Fibroblast of villous mesenchyme (primary cell): ENCODE data around the gene CANT1. TPM values are rescaled to one million over a fixed set of nuclear protein-coding genes. Genes with fewer than 3 reads are reported as not detected.

Experiments used
- DNase-seq: peaks from one replicate; pipeline ENCODE4 v3.0.0-alpha.2; 2010; ENCODE audit warnings: low read depth
- H3K4me3 ChIP-seq: 2 replicates; pipeline ENCODE4 v1.5.1; 2011; ENCODE audit warnings: low read depth, mild to moderate bottlenecking, low read length
- total RNA-seq: library from RNA; depleted of rRNA; stranded (reverse); fragments of >200 nt; gene quantifications from 2 replicates; pipeline ENCODE4 v1.2.3, GENCODE V29; 2012
- TF ChIP-seq, protein P1 (sequence below): IDR thresholded peaks from 2 replicates; pipeline ENCODE4 v1.5.1; 2012; ENCODE audit warnings: low read depth, mild to moderate bottlenecking, low read length; ENCODE audit not compliant: insufficient read depth

The CANT1 gene
- total RNA-seq, 1 donor: 63.9 TPM

DNA sequence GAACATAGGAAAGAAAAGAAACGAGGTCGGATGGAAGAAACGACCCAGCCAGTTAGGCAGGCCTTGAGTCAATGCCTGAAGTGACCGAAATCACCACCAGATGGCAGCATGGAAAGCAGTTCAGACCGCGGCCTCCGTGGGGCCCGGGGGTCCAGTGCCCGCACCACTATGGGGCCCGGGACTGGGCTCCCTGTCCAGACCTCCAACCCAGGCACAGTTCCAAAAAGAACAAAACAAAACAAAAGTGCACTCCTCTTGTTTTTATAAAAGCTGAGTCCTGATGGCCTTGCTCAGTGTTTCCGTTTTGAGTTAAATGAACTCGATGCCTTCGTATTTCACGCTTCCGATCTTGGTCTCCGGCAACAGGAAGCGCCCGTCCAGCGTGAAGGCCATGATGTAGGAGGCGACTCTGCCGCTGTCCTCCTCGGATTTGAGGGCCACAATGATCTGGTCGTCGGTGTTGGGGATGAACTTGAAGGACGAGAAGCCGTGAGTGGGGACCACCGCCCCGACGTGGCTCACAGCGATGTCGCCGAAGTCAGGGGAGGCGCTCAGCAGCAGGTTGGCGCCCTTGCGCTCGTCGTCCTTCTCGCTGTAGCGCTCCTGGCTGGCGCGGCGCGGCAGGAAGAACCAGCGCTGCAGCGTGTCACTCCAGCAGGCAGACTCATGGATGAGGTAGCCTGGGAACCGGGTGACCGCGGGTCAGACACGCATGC is 16.2 kb downstream of the CANT1 start:
- DNase-seq: peak; percentile 54
- TF ChIP-seq, protein P1, sequence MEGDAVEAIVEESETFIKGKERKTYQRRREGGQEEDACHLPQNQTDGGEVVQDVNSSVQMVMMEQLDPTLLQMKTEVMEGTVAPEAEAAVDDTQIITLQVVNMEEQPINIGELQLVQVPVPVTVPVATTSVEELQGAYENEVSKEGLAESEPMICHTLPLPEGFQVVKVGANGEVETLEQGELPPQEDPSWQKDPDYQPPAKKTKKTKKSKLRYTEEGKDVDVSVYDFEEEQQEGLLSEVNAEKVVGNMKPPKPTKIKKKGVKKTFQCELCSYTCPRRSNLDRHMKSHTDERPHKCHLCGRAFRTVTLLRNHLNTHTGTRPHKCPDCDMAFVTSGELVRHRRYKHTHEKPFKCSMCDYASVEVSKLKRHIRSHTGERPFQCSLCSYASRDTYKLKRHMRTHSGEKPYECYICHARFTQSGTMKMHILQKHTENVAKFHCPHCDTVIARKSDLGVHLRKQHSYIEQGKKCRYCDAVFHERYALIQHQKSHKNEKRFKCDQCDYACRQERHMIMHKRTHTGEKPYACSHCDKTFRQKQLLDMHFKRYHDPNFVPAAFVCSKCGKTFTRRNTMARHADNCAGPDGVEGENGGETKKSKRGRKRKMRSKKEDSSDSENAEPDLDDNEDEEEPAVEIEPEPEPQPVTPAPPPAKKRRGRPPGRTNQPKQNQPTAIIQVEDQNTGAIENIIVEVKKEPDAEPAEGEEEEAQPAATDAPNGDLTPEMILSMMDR: peak; percentile 75

DNA sequence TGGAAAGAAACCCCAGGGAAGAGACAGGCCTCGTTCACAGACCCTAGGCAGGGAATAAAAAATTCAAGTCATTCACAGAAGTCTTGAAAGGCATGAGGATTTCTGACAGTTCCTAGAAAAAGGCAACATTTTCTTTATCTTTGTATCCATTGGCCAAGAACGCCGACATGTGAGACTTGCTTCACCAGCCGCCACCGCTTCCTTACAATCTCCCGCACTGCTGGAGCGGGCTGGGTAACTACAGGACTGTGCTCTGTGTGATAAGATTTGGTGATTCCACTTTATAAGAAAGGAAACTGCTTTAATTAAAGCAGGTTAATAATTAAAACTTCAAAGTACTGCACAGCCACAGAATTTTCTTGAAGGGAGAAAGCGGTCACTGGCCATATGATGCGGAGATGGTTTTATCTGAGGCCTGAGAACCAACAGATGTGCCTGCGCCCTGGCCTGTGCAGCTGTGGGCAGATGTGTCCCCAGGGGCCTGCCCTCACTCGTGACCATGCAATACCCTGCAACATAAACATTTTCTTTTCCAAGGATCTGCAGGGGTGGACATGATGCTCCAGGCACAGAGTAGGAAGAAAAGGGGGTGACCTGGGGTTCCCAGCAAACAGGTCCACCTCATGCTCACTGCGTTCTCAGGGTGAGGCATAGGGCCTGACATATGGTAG is 16.9 kb downstream of the CANT1 start:
- peak; percentile 22 for DNase-seq
- H3K4me3 ChIP-seq: no peak overlapping the region
- TF ChIP-seq, protein P1: no peak

More for the DNA sequence above, 16.2 kb downstream of the CANT1 start:
- H3K4me3 ChIP-seq: no peak overlapping the region

DNA sequence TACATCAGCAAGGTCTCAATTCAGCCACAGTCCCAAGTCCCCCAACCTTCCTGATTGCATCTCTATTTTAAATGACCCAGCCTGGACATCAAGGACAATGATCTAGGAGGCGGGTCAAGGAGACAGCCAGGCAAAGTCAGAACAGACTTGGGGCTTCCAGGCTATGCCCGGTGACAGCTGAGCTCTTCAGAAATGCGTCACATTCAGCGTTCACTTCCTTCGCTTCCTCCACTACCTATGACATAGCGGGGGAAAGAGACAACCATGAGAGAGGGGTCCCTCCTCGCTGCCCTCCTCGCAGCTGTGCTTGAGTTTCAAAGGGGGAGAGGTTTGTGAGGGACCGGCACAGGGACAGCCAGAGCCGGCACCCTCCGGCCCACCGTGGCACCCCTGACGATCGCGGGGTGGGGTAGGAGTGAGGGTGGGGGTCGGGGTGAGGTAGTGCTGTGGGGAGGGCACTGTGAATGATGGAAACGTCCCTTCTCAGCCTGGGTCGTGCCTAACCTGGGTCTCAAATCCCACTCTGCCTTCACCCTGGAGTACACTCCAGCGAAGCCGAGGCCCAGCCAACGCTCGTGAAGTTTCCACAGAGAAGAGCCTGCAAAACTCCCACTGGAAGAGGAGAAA is 17.5 kb downstream of the CANT1 start:
- H3K4me3 ChIP-seq: no peak overlapping the region
- TF ChIP-seq, protein P1: no peak
- no peak for DNase-seq

DNA sequence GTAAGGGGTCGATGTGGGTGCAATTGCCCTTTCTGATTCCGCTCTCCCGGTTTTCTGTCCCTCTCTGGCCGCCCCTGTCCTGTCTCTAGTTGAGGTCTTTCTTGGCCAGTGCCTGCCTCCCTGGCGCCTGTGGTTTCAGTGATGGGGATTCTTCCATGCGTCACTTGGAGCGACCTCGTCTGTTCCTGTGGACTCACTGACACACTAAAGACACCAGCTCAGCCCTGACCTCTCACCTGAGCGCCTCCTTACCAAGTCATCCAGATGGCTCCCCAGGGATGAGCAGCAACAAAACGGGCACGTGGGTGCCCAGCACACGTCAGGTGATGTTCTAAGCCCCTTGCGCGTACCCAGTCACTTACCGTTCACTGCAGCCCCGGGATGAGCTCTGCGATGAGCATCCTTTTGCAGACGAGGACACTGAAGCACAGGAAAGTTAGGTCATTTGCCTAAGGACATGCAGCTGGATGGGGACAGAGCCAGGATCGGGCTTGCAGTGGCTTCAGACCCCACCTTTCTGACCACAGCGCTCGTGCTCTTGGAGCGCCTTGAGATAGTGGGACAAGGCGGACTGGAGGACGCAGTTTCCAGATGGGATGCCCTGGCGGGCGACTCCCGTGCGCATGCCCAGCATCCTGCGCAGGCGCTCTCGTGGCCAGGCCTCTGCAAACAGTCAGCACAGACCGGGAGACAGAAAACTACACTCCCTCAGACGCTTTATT is 18.4 kb downstream of the CANT1 start:
- H3K4me3 ChIP-seq: no peak overlapping the region
- TF ChIP-seq, protein P1: no peak
- no peak for DNase-seq

DNA sequence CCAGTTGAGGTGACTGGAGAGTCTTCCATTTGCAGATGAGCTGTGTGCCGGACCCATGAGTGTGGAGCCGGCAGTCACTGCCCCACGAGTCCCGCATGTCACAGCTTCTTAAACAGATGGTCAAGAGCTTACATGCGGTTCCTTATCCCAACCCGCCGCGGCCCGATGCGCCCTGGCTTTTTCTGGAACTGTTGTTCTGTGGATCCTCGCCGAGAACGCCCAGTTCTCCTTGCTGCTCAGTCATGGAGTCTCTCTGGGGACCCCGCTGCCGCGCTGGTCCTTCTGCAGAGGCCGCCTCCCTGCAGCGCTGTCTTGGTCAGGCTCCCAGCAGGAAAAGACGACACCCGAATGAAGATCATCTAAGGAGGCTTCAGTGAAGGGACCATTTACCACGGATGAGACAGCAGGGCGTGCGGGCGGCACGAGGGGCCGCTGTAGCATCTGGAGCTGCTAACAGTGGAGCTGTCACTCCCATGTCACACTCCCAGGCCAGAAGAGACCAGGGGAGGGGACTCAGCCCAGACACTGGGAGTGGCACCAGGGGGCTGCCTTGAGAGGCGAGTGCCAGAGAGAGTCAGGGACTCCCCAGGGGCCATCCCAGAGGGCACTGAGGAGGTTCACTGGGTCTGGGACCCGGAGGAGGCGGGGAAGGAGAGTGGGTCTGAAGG is 19.1 kb downstream of the CANT1 start:
- no peak overlapping the region for H3K4me3 ChIP-seq
- no peak for DNase-seq
- TF ChIP-seq, protein P1: no peak

DNA sequence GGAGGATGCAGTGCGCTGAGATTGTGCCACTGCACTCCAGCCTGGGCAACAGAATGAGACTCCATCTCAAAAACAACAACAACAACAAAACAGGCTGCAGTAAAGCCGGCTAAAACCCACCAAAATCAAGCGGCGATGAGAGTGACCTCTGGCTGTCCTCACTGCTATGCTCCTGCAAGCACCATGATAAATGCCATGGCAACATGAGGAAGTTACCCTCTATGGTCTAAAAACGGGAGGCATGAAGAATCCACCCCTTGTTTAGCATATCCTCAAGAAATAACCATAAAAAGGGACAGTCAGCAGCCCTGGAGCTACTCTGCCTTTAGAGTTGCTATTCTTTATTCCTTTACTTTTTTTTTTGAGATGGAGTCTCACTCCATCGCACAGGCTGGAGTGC is 21.4 kb downstream of the CANT1 start:
- TF ChIP-seq, protein P1: no peak
- DNase-seq: no peak
- no peak overlapping the region for H3K4me3 ChIP-seq
